ENCODE results near the gene BIRC6. TPM values are rescaled to one million over a fixed set of nuclear protein-coding genes. Genes with fewer than 3 reads are reported as not detected.

BIRC6 gene
- total and polyA plus RNA-seq, 2 of the 8 experiments (the other 6 are each of a cell fraction or from before 2014, with no cell fraction given): 32.5 to 69.5 TPM

GRCh38 chr2:32656069-32656468, 299.2 kb downstream of the BIRC6 start (continued):
- no peak for TF ChIP-seq RNF2 (IDR thresholded peaks at IDR 0.05; ENCODE audit: borderline replicate concordance, low read depth, low read length, missing control alignments, poor library complexity, severe bottlenecking)
- no peak for TF ChIP-seq TCF12 (IDR thresholded peaks at IDR 0.05; ENCODE audit: low read depth, low read length)

Data from H1 (cell line).